ENCODE data around the gene FRG2.

FRG2 gene

GRCh38 chr4:190019023-190019858, 7.8 kb downstream of the FRG2 start:
- TF ChIP-seq CTCF (IDR thresholded peaks at IDR 0.05): no peak
- no peak for TF ChIP-seq ZFX (IDR thresholded peaks at IDR 0.05; ENCODE audit: borderline replicate concordance)
- H3K27ac ChIP-seq: no peak overlapping the region

GRCh38 chr4:190018201-190018920, 8.7 kb downstream of the FRG2 start:
- TF ChIP-seq CTCF (IDR thresholded peaks at IDR 0.05) (no peak), ZFX (IDR thresholded peaks at IDR 0.05; ENCODE audit: borderline replicate concordance) (no peak)
- no peak overlapping the region for H3K27ac ChIP-seq

- H3K27ac ChIP-seq: no peak overlapping the region
- no peak for TF ChIP-seq ZFX (IDR thresholded peaks at IDR 0.05; ENCODE audit: borderline replicate concordance)
- TF ChIP-seq CTCF (IDR thresholded peaks at IDR 0.05): no peak
These were observed 9.5 kb downstream of the FRG2 start for GRCh38 chr4:190017357-190018200.

- no peak overlapping the region for H3K27ac ChIP-seq
- TF ChIP-seq CTCF (IDR thresholded peaks at IDR 0.05) (no peak), ZFX (IDR thresholded peaks at IDR 0.05; ENCODE audit: borderline replicate concordance) (no peak)
These were observed 10.4 kb downstream of the FRG2 start for GRCh38 chr4:190016369-190017289.

GRCh38 chr4:190015538-190016368, 11.3 kb downstream of the FRG2 start:
- TF ChIP-seq CTCF (IDR thresholded peaks at IDR 0.05): no peak
- no peak for TF ChIP-seq ZFX (IDR thresholded peaks at IDR 0.05; ENCODE audit: borderline replicate concordance)
- H3K27ac ChIP-seq: no peak overlapping the region
